GM12873 (cell line): Measurements from ENCODE around the gene ADAMTS2.

Experiments
- CTCF ChIP-seq: IDR thresholded peaks from 2 replicates; pipeline ENCODE4 v1.5.1; 2012; ENCODE audit warnings: low read depth, mild to moderate bottlenecking, moderate library complexity, low read length, control low read depth; ENCODE audit not compliant: insufficient read depth; ENCODE audit errors: missing control alignments

ADAMTS2 gene

GRCh38 chr5:179118338-179118737, 226.9 kb downstream of the ADAMTS2 start:
- TF ChIP-seq CTCF, result no peak

GRCh38 chr5:179115845-179116524, 229.3 kb downstream of the ADAMTS2 start:
- no peak for TF ChIP-seq CTCF

DNA sequence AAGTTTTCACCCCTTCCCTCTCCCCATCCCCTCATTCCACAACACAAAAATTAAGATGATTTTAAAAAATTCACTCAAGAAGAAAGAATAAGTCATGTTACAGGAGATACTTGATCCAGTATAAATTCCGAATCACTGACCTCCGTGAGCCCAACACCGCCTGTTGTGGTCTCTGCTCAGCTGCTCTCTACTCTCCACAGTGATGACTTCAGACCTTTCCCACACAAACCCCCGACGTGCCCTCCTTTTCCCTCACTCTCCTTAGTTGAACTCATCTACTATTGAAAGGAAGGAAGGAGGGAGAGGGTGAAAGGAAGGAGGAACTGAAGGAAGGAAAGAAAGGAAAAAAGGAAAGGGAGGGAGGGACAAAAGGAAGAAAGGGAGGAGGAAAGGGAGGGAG, 230.0 kb downstream of the ADAMTS2 start:
- TF ChIP-seq CTCF, result no peak

- TF ChIP-seq CTCF, result no peak
Measured at GRCh38 chr5:179114756-179115155, 230.5 kb downstream of the ADAMTS2 start.

DNA sequence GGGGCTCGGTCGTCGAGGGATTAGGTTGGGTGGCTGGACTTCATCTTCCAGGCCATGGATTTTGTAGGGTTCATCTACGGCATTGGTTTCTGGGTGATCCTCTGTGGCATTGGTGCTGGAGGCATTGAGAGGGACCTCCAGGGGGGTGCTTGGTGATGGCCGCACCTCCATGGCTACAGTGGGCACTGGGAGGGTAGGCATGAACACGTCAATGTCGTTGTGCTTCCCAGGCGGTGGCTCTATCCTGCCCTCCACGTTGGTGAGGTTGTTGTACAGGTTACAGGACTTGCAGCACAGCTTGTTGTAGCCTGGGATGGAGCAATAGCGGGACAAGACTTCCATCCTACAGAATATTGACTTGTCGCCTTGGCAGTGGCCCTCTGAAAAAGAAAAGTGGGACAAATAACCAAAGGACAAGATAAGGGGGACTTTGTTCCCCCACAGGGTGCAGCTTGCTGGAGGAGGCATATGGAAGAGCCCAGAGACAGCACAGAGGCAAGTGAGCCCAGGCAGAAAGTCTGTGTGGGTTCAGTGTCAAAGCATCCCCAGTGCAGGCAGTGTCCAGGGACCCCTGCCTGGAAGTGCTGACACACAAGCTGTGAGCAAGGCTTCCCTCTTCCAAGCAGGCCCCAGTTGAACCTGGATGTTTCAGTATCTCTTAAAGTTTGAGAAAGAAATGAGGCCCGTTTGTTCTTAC, 231.2 kb downstream of the ADAMTS2 start:
- TF ChIP-seq CTCF, result no peak

GRCh38 chr5:179113143-179113530, 232.1 kb downstream of the ADAMTS2 start:
- TF ChIP-seq CTCF, result no peak

GRCh38 chr5:179112469-179113142, 232.7 kb downstream of the ADAMTS2 start:
- TF ChIP-seq CTCF, result no peak
